Calu3 (cell line): ENCODE measurements around the gene NOLC1. TPM values are rescaled to one million over a fixed set of nuclear protein-coding genes. Genes with fewer than 3 reads are reported as not detected.

Experiments used
- BruUV-seq: library from RNA; stranded (reverse); fragments of 400-500 nt; replicated peaks from 2 replicates; lab custom pipeline; 2021; lab: Mats Ljungman, UMichigan
- CTCF ChIA-PET: fragments of 300-600 bp; sonication (Branson Sonifier 250); formaldehyde crosslinking; loops from one replicate; lab custom pipeline; 2022; ENCODE audit warnings: antibody characterized with exemption; lab: Charles Lee
- DNase-seq: peaks from one replicate; pipeline ENCODE4 v3.0.0; 2022
- H3K27ac Mint-ChIP-seq: one replicate; pipeline ENCODE4 v1.8.0; 2022; ENCODE audit warnings: mixed read lengths; ENCODE audit not compliant: unreplicated experiment
- H3K27me3 Mint-ChIP-seq: one replicate; pipeline ENCODE4 v1.8.0; 2022; ENCODE audit warnings: mixed read lengths; ENCODE audit not compliant: unreplicated experiment
- H3K36me3 Mint-ChIP-seq: one replicate; pipeline ENCODE4 v1.8.0; 2022; ENCODE audit warnings: mild to moderate bottlenecking, moderate library complexity, mixed read lengths; ENCODE audit not compliant: insufficient read depth, unreplicated experiment
- H3K4me1 Mint-ChIP-seq: one replicate; pipeline ENCODE4 v1.8.0; 2022; ENCODE audit warnings: mild to moderate bottlenecking, low read depth, mixed read lengths; ENCODE audit not compliant: unreplicated experiment
- H3K4me3 Mint-ChIP-seq: one replicate; pipeline ENCODE4 v1.8.0; 2022; ENCODE audit warnings: mild to moderate bottlenecking, low read depth, moderate library complexity, mixed read lengths; ENCODE audit not compliant: unreplicated experiment
- H3K9me3 Mint-ChIP-seq: one replicate; pipeline ENCODE4 v1.8.0; 2022; ENCODE audit warnings: low read depth, mixed read lengths; ENCODE audit not compliant: unreplicated experiment
- intact Hi-C: fragments of 100-400 bp; cut with micrococcal nuclease; formaldehyde crosslinking; loops from one replicate; pipeline ENCODE4 v1.10.0; 2022; ENCODE audit not compliant: unreplicated experiment
- total RNA-seq: library from RNA; stranded (reverse); gene quantifications from 2 replicates; pipeline ENCODE4 v1.2.3, GENCODE V29; 2022
- TF ChIP-seq, protein P1 (sequence below): fragments of 200-600 bp; IDR thresholded peaks from one replicate; pipeline ENCODE4 v1.8.0; 2022; ENCODE audit warnings: antibody characterized with exemption; ENCODE audit not compliant: unreplicated experiment

The NOLC1 gene
- total RNA-seq, 1 experiment from 2014 or later: 78.4 TPM

DNA sequence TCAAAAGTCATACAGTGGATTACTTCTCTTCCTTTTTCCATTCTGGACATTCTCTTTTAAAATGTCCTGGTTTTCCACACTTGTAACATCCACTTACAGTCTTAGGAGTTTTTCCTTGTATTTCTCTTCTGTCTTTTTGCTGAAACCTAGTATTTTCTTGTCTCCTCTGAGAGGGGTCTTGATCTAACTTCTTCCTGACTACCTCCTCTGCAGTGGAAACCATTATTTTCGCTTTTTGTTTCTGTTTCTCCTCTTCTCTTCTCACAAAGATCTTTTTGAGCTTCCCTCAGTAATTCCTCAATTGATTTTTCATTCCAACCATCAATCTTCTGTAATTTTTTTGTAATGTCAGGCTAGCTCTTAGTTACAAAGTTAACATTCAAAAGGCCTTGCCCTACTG, 50.2 kb downstream of the NOLC1 start:
- H3K4me3 Mint-ChIP-seq: no peak overlapping the region
- peaks cover 9% of the 10 kb centered on the region for H3K9me3 Mint-ChIP-seq
- intact Hi-C loops: no loop called here
- CTCF ChIA-PET: no interaction called here
- H3K4me1 Mint-ChIP-seq: no peaks in the 10 kb centered on the region
- TF ChIP-seq, protein P1, sequence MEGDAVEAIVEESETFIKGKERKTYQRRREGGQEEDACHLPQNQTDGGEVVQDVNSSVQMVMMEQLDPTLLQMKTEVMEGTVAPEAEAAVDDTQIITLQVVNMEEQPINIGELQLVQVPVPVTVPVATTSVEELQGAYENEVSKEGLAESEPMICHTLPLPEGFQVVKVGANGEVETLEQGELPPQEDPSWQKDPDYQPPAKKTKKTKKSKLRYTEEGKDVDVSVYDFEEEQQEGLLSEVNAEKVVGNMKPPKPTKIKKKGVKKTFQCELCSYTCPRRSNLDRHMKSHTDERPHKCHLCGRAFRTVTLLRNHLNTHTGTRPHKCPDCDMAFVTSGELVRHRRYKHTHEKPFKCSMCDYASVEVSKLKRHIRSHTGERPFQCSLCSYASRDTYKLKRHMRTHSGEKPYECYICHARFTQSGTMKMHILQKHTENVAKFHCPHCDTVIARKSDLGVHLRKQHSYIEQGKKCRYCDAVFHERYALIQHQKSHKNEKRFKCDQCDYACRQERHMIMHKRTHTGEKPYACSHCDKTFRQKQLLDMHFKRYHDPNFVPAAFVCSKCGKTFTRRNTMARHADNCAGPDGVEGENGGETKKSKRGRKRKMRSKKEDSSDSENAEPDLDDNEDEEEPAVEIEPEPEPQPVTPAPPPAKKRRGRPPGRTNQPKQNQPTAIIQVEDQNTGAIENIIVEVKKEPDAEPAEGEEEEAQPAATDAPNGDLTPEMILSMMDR: no peak
- H3K36me3 Mint-ChIP-seq: peaks cover 5% of the 10 kb centered on the region
- H3K27ac Mint-ChIP-seq: no peak overlapping the region
- no TSS peak for BruUV-seq
- no peak for DNase-seq
- peaks cover 24% of the 10 kb centered on the region for H3K27me3 Mint-ChIP-seq

DNA sequence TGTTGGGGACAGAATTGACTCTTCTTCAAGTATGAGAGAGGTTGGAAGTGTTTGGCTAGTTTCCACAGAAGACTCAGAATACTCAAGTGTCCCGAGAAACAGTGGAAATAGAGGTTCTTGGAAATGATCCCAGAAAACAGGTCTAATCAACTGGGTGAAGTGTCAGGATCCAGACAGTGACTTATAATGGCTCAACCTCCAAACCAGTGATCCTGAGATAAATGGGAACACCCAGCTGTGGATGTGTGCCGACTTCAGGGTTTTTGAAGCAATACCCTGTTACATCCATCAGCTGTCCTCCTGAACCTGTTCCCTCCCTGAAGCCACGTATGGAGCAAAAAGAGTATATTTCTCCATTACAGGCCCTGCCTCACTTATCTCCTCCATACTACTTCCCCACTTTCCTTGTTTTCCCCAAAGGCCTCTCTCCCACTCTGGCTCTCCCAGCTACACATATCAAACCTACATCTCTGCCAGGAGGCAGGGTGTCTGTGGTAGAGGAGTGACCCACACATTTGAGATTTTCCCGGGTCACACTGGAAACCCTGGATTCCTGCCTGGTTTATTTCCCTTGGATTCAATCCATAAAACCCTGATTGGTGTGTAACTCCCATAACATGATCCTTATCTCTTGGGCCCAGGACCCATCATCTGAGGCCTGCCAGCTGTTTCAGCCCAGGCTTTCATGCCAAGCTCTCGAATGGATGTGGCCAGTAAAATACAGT, 56.3 kb downstream of the NOLC1 start:
- Mint-ChIP-seq H3K27ac (no peak overlapping the region), H3K36me3 (no peaks in the 10 kb centered on the region), H3K4me1 (no peaks in the 10 kb centered on the region), H3K4me3 (no peak overlapping the region), H3K27me3 (peaks cover 17% of the 10 kb centered on the region), H3K9me3 (peaks cover under 1% of the 10 kb centered on the region)
- DNase-seq: no peak
- no TSS peak for BruUV-seq
- CTCF ChIA-PET: no interaction called here
- intact Hi-C loops: no loop called here
- TF ChIP-seq, protein P1: no peak

DNA sequence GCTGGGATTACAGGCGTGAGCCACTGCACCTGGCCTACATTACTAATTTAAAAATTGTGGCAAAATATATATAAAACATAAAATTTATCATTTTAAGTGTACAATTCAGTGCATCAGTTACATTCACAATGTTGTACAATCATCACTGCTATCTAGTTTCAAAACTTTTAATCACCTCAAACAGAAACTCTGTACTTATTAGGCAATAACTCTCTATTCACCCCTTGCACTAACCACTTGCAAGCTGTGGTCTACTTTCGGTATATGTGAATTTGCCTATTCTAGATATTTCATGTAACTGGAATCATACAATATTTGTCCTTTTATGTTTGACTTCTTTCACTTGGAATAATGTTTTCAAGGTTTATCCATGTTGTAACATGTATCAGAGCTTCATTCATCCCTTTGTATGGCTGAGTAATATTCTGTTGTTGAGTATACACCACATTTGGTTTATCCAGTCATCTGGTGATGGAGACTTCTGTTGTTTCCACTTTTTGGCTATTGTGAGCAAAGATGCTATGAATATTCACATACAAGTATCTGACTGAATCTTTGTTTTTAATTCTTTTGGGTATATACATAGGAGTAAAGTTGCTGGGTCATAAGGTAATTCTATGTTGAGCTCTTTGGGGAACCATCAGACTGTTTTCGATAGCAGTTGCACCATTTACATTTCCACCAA, 59.6 kb downstream of the NOLC1 start:
- CTCF ChIA-PET: no interaction called here
- no peak for DNase-seq
- Mint-ChIP-seq H3K4me3 (no peak overlapping the region), H3K4me1 (no peaks in the 10 kb centered on the region), H3K27me3 (peaks cover 12% of the 10 kb centered on the region), H3K9me3 (no peaks in the 10 kb centered on the region), H3K36me3 (no peaks in the 10 kb centered on the region), H3K27ac (no peak overlapping the region)
- BruUV-seq: no TSS peak
- intact Hi-C loops: no loop called here
- TF ChIP-seq, protein P1: no peak

Other genes starting within 250 kb of the NOLC1 start
- 14.1 and 14.5 TPM in 2 replicates for gene ARMH3, start 96.2 kb upstream of the NOLC1 start, total RNA-seq
- 14.7 and 16.9 TPM in 2 replicates for gene HPS6, start 87.0 kb upstream of the NOLC1 start, total RNA-seq
- 25.8 and 27.5 TPM in 2 replicates for gene LDB1, start 32.0 kb upstream of the NOLC1 start, total RNA-seq
- 43.9 and 49.3 TPM in 2 replicates for gene PPRC1, start 19.3 kb upstream of the NOLC1 start, total RNA-seq
- 0.27 and 0.35 TPM in 2 replicates for gene ELOVL3, start 73.9 kb downstream of the NOLC1 start, total RNA-seq
- gene PITX3, start 89.1 kb downstream of the NOLC1 start, total RNA-seq: not detected in 2 replicates
- 34.6 and 36.1 TPM in 2 replicates for gene GBF1, start 93.1 kb downstream of the NOLC1 start, total RNA-seq
- gene NFKB2, start 243.3 kb downstream of the NOLC1 start, total RNA-seq: 64.7 and 72.9 TPM in 2 replicates